ENCODE data around the gene IL1RAP.

DNA sequence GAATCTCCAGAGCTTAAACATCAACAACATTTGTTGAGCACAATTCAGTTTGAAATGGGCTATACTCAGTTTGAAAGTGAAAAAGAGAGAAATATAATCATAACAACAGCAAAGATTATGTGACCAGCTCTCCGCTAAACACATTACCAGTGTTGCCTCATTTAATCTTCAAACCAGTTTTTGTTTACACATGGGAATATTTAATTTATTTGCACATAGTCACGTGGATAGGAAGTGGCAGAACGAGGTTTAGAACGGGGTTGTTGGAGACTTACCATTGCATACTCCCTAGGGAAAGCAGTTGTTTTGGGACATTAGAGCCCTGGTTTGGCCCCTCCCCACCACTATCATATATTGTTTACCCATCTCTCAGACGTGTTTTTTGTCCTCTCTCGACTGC lies 77.2 kb downstream of the IL1RAP start:
- TF ChIP-seq, protein P1, sequence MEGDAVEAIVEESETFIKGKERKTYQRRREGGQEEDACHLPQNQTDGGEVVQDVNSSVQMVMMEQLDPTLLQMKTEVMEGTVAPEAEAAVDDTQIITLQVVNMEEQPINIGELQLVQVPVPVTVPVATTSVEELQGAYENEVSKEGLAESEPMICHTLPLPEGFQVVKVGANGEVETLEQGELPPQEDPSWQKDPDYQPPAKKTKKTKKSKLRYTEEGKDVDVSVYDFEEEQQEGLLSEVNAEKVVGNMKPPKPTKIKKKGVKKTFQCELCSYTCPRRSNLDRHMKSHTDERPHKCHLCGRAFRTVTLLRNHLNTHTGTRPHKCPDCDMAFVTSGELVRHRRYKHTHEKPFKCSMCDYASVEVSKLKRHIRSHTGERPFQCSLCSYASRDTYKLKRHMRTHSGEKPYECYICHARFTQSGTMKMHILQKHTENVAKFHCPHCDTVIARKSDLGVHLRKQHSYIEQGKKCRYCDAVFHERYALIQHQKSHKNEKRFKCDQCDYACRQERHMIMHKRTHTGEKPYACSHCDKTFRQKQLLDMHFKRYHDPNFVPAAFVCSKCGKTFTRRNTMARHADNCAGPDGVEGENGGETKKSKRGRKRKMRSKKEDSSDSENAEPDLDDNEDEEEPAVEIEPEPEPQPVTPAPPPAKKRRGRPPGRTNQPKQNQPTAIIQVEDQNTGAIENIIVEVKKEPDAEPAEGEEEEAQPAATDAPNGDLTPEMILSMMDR (IDR thresholded peaks at IDR 0.05): no peak
- no peak for TF ChIP-seq POLR2A (IDR thresholded peaks at IDR 0.05)
